Stimulated activated CD4-positive, alpha-beta T cell treated with anti-CD3 and anti-CD28 coated beads, Interleukin-2, amount 100 ng/mL, for 48 hours (primary cell): ENCODE measurements around the gene PIK3R3.
"Not testable (repeated sequence)": the region's sequence is repeated elsewhere in the genome, so short reads cannot be mapped to it uniquely, and the experiment has no call there.

Source experiments
- DNase-seq, 2 donors: peaks; one replicate each; pipeline ENCODE4 v3.0.0-alpha.2; 2020

The PIK3R3 gene

GRCh38 chr1:46062651-46063319 is 69.6 kb downstream of the PIK3R3 start:
- DNase-seq: peak; percentile 30 to 48

GRCh38 chr1:46061146-46061545 is 71.3 kb downstream of the PIK3R3 start:
- no peak for DNase-seq

GRCh38 chr1:46058936-46059335 is 73.5 kb downstream of the PIK3R3 start:
- DNase-seq: no peak

GRCh38 chr1:46057781-46058180 is 74.6 kb downstream of the PIK3R3 start:
- no peak for DNase-seq

GRCh38 chr1:46057215-46057614 is 75.2 kb downstream of the PIK3R3 start:
- not testable (repeated sequence) for DNase-seq

- DNase-seq: no peak
These were observed 76.1 kb downstream of the PIK3R3 start for GRCh38 chr1:46056325-46056724.

- no peak for DNase-seq
These were observed 78.7 kb downstream of the PIK3R3 start for GRCh38 chr1:46053734-46054133.

- no peak for DNase-seq
These were observed 88.3 kb downstream of the PIK3R3 start for GRCh38 chr1:46044116-46044515.

- no peak for DNase-seq
These were observed 88.9 kb downstream of the PIK3R3 start for GRCh38 chr1:46043458-46044017.

GRCh38 chr1:46041974-46042373 is 90.5 kb downstream of the PIK3R3 start:
- DNase-seq: no peak

- DNase-seq: no peak
These were observed 90.9 kb downstream of the PIK3R3 start for GRCh38 chr1:46041551-46041950.

- DNase-seq: no peak
These were observed 92.8 kb downstream of the PIK3R3 start for GRCh38 chr1:46039571-46040052.

- DNase-seq: peak; percentile 87 to 88
These were observed 95.3 kb downstream of the PIK3R3 start for GRCh38 chr1:46036894-46037839.

GRCh38 chr1:46034601-46035516 is 97.6 kb downstream of the PIK3R3 start:
- no peak for DNase-seq

GRCh38 chr1:46030876-46031660 is 101.4 kb downstream of the PIK3R3 start:
- no peak for DNase-seq

- DNase-seq: no peak
These were observed 102.2 kb downstream of the PIK3R3 start for GRCh38 chr1:46030074-46030870.

- no peak for DNase-seq
These were observed 104.4 kb downstream of the PIK3R3 start for GRCh38 chr1:46027788-46028573.

GRCh38 chr1:46026531-46026930 is 105.9 kb downstream of the PIK3R3 start:
- no peak for DNase-seq

- DNase-seq: no peak
These were observed 111.1 kb downstream of the PIK3R3 start for GRCh38 chr1:46021046-46021996.
